ENCODE results near the gene AGL. TPM values are rescaled to one million over a fixed set of nuclear protein-coding genes. Genes with fewer than 3 reads are reported as not detected.

The AGL gene
- total RNA-seq, 1 donor from 2014 or later = 64.3 TPM

DNA sequence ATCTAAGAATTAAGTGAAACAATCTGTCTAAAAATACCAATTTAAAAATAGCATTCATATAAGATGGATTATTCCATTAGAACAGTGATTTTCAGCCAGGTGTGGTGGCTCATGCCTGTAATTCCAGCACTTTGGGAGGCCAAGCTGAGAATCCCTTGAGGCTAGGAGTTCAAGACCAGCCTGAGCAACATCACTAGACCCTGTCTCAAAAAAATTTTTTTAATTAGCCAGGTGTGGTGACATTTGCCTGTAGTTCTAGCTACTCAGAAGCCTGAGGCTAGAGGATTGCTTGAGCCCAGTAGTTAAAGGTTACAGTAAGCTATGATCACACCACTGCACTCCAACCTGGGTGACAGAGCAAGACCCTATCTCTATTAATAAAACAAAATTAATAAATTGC, 84.6 kb downstream of the AGL start:
- no peaks in the 10 kb centered on the region for H3K27me3 ChIP-seq (ENCODE audit: low read depth)

DNA sequence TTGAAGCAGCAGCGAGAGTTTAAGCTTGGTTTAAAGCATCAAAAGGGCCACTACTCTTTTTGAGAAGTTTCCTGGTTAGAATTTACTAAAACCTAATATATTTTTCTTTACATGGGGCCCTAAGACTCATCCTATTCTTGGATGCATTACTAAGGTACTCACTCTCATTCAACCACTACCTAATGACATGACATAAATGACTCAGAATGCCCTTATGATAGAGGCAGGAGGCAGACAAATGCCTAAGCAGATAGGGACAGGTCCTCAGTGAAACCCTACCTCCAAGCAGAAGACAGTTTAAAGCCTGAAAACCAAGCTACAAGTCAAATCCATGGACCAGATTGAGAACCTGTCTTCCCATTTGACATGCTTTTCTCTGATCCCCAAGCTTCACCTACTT, 85.4 kb downstream of the AGL start:
- Histone ChIP-seq H3K27ac (replicated peaks) (no peak overlapping the region), H3K4me1 (no peaks in the 10 kb centered on the region), H3K27me3 (ENCODE audit: low read depth) (no peaks in the 10 kb centered on the region), H3K36me3 (no peaks in the 10 kb centered on the region), H3K4me3 (no peak overlapping the region), H3K9me3 (replicated peaks) (no peaks in the 10 kb centered on the region)
- DNase-seq = no peak
- TF ChIP-seq, protein P1, sequence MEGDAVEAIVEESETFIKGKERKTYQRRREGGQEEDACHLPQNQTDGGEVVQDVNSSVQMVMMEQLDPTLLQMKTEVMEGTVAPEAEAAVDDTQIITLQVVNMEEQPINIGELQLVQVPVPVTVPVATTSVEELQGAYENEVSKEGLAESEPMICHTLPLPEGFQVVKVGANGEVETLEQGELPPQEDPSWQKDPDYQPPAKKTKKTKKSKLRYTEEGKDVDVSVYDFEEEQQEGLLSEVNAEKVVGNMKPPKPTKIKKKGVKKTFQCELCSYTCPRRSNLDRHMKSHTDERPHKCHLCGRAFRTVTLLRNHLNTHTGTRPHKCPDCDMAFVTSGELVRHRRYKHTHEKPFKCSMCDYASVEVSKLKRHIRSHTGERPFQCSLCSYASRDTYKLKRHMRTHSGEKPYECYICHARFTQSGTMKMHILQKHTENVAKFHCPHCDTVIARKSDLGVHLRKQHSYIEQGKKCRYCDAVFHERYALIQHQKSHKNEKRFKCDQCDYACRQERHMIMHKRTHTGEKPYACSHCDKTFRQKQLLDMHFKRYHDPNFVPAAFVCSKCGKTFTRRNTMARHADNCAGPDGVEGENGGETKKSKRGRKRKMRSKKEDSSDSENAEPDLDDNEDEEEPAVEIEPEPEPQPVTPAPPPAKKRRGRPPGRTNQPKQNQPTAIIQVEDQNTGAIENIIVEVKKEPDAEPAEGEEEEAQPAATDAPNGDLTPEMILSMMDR (IDR thresholded peaks at IDR 0.05; ENCODE audit: borderline replicate concordance) = no peak
- intact Hi-C loops (cut with micrococcal nuclease) = no loop called here

More for the DNA sequence above, 84.6 kb downstream of the AGL start:
- Histone ChIP-seq H3K4me1 (no peaks in the 10 kb centered on the region), H3K36me3 (no peaks in the 10 kb centered on the region), H3K9me3 (replicated peaks) (no peaks in the 10 kb centered on the region), H3K4me3 (no peak overlapping the region), H3K27ac (replicated peaks) (no peak overlapping the region)
- TF ChIP-seq, protein P1 (IDR thresholded peaks at IDR 0.05; ENCODE audit: borderline replicate concordance) = no peak
- DNase-seq = no peak
- intact Hi-C loops (cut with micrococcal nuclease) = no loop called here

DNA sequence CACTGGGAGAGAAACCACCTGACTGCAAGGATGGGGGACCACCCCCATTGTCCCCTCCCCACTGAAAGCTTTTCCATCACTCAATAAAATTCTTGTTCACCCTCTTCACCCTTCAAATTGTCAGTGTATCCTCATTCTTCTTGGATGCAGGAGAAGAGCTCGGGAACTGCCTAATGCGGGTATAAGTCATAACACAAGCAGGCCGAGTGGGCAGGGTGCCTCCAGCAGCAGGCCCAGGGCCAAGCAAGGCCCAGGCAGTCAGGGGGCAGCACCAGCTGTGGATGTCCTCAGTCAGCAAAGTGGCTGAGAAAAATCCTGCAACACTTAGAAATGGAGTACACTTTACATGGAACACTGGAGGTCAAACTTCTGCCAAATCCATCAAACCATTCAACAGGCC, 85.9 kb downstream of the AGL start:
- H3K36me3 ChIP-seq = no peaks in the 10 kb centered on the region
- H3K4me1 ChIP-seq = no peaks in the 10 kb centered on the region
- TF ChIP-seq, protein P1 (IDR thresholded peaks at IDR 0.05; ENCODE audit: borderline replicate concordance) = no peak
- H3K4me3 ChIP-seq = no peak overlapping the region
- no peaks in the 10 kb centered on the region for H3K9me3 ChIP-seq (replicated peaks)
- no peak for DNase-seq
- H3K27ac ChIP-seq (replicated peaks) = no peak overlapping the region
- intact Hi-C loops (cut with micrococcal nuclease) = no loop called here
- no peaks in the 10 kb centered on the region for H3K27me3 ChIP-seq (ENCODE audit: low read depth)

DNA sequence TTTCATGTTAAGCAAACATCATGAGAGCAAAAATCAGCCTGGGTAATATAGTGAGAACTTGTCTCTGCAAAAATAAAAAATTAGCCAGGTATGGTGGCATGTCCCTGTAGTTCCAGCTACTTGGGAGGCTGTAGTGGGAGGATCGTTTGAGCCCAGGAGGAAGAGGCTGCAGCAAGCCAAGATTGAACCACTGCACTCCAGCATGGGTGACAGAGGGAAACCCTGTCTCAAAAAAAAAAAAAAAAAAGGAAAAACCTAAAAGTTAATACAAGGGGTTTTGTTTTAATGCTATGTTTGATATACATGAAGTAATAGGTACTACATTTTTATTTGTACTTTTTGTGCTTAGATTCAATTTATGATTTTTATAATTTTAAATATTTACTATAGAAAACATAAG, 92.6 kb downstream of the AGL start:
- no peaks in the 10 kb centered on the region for H3K9me3 ChIP-seq (replicated peaks)
- intact Hi-C loops (cut with micrococcal nuclease) = no loop called here
- TF ChIP-seq, protein P1 (IDR thresholded peaks at IDR 0.05; ENCODE audit: borderline replicate concordance) = no peak
- H3K27ac ChIP-seq (replicated peaks) = no peak overlapping the region
- H3K27me3 ChIP-seq (ENCODE audit: low read depth) = no peaks in the 10 kb centered on the region
- no peaks in the 10 kb centered on the region for H3K4me1 ChIP-seq
- H3K4me3 ChIP-seq = no peak overlapping the region
- H3K36me3 ChIP-seq = no peaks in the 10 kb centered on the region
- no peak for DNase-seq

DNA sequence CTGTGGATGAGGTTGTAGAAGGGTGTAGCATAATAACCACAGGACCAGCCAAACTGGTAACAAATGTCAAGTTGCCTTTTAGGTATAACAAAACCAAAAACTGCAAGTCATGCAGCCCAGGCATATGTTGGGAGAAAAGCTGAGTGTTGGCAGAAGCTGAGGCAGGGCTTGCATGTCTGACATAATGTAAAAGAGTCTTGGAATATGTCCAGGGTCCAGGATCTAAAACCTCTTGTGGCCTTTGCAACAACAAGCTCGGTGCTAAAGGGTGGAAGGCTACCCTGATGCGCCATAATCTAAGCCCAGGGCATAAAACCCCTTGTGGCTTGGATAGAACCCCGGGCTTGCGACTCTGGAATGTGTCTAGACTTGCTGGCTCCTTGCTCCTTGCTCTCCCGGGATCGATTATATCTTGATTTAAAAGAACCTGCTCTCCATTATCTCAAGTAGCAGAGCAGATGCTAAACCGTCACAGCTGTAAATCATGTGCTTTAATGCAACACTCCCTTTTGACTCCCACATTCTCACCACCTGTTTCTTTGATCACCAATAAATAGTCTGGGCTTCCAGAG, 93.1 kb downstream of the AGL start:
- no peak for DNase-seq
- TF ChIP-seq, protein P1 (IDR thresholded peaks at IDR 0.05; ENCODE audit: borderline replicate concordance) = no peak
- no peaks in the 10 kb centered on the region for H3K4me1 ChIP-seq
- no peak overlapping the region for H3K4me3 ChIP-seq
- intact Hi-C loops (cut with micrococcal nuclease) = no loop called here
- H3K36me3 ChIP-seq = no peaks in the 10 kb centered on the region
- H3K9me3 ChIP-seq (replicated peaks) = no peaks in the 10 kb centered on the region
- no peaks in the 10 kb centered on the region for H3K27me3 ChIP-seq (ENCODE audit: low read depth)
- no peak overlapping the region for H3K27ac ChIP-seq (replicated peaks)

Data from left ventricle myocardium inferior (tissue), 1 donor.